DND-41 (cell line): ENCODE data around the gene CENPX.
"Not testable (repeated sequence)": the region's sequence is repeated elsewhere in the genome, so short reads cannot be mapped to it uniquely, and the experiment has no call there.

Experiments used
- CTCF ChIP-seq: IDR thresholded peaks from 2 replicates; pipeline ENCODE4 v1.5.1; 2012; ENCODE audit warnings: borderline replicate concordance, low read length, moderate library complexity, mild to moderate bottlenecking; ENCODE audit not compliant: poor library complexity, severe bottlenecking; ENCODE audit errors: extremely low read depth
- EZH2 ChIP-seq: IDR thresholded peaks from 3 replicates; pipeline ENCODE4 v1.6.1; 2012; ENCODE audit warnings: borderline replicate concordance, low read depth, mild to moderate bottlenecking, moderate library complexity, low read length, inconsistent platforms; ENCODE audit not compliant: severe bottlenecking

GRCh38 chr17:81981511-81981910, 41.2 kb downstream of the CENPX start:
- TF ChIP-seq CTCF, EZH2: not testable (repeated sequence)
